Stimulated activated CD8-positive, alpha-beta memory T cell treated with anti-CD3 and anti-CD28 coated beads, Interleukin-7, amount 100 ng/mL, for 1 hour (primary cell): ENCODE data around the gene EIF5B.

Experiments
- DNase-seq, 2 donors: peaks; one replicate each; pipeline ENCODE4 v3.0.0-alpha.2; 2020; ENCODE audit warnings: low read depth in 2 of 2

The EIF5B gene

DNA sequence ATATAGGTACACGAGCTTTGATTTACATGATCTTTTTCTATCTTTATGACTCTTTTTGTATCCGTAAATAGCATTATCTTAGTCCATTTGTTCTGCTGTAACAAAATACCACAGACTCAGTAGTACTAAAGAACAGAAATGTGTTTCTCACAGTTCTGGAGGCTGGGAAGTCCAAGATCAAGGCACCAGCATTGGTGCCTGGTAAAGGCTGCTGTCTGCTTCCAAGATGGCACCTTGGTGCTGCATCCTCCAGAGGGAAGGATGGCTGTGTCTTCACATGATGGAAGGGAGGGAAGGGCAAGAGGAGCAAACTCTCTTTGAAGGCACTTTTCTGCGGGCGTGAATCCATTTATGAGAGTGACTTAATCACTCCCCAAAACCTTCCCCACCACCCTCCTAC is 36.0 kb downstream of the EIF5B start:
- no peak for DNase-seq

DNA sequence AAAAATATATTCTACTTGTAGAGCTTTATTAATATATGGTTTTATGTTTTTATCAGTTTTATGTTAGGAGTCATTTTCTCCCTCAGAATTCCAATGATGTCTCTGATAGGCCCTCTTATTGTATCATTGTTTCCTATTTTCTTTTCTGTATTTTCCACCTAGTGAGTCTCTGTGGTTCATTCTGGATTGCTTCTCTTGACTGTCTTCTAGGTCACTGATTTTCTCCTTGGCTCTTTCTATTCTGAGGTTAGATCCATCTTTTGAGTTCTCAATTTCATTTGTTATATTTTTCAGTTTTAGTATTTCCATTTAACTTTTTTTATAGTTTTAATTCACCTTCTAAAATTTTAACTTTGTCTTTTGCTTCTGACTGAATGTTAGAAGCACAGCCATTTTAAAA is 37.6 kb downstream of the EIF5B start:
- no peak for DNase-seq

DNA sequence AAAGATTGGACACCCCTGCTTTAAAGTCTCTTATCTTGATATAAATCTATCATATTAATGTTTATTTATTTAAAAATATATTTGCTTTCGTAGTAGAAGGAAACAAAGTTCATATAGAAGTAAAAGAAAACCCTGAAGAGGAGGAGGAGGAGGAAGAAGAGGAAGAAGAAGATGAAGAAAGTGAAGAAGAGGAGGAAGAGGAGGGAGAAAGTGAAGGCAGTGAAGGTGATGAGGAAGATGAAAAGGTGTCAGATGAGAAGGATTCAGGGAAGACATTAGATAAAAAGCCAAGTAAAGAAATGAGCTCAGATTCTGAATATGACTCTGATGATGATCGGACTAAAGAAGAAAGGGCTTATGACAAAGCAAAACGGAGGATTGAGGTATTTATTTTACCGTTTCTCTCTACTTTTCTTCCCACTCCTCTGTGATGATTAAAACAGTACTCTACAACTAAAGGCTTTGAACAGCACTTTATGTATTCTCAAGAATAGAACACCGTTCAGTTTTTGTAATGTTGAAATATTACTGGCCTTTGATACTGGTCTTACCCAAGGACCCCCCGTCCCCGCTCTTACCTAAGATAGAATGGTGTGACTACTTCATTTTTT is 39.2 kb downstream of the EIF5B start:
- DNase-seq: no peak

DNA sequence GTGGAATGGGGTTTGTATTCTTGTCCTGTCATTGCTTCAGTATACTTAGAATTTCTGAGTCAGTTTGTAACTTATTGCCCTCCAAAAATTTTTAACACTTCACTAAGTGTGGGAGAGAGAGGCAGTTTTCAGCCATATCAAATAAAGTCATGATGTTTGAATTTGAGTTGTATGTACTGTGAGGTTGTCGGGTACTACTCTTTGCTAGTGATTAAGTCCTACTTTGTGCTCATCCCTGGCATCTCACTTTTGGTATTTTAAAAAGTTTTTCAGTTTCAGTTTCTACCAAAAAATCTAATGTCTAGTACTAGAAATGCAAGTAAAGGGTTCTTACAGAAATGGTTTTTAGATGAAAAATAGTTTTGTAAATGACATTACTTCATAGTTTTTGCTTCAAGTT is 40.7 kb downstream of the EIF5B start:
- DNase-seq: no peak

DNA sequence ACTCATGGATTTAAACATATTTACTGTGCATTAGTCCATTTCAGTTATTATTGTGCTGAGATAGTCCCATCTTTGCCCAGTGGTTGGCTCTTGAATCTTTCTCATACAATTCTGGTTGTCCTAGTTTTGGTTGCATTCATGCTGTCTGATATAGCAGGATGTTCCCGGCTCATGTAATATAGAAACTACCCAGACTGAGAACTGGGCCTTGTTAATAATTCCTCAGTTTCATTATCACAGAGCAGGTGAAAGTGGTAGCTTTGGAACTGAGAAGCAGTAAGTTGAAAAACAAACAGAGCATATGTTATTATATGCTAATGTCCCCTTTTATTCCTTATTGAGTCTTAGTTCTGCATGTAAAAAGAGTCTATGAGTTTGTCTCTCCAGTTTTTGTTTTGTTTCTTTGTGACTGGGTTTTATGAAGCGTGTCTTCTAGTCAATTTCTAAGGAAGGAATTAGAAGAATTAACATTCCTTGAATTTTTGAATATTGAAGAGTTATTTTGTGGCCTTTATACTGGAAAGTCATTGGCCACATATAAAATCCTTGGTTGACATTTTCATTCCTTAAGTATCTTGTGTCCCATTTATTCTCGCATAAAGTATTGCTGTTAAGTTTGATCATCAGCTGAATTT is 43.3 kb downstream of the EIF5B start:
- DNase-seq: no peak

DNA sequence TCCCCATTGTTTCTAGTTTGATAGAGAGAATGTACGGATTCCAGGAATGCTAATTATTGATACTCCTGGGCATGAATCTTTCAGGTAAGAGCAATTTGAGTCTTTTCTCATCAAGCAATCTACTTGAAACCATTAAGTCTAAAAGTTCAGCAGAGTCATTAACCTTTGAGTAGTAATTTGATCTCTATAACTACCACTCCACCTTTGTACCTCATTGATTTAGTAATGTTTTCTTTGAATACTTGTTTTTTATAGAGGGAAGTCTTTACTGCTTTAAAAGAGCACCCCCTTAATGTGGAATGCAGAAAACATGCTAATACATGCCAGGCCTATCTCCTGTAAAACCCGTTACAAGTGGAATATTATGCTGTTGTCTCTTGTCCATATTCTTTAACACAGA is 45.0 kb downstream of the EIF5B start:
- no peak for DNase-seq

DNA sequence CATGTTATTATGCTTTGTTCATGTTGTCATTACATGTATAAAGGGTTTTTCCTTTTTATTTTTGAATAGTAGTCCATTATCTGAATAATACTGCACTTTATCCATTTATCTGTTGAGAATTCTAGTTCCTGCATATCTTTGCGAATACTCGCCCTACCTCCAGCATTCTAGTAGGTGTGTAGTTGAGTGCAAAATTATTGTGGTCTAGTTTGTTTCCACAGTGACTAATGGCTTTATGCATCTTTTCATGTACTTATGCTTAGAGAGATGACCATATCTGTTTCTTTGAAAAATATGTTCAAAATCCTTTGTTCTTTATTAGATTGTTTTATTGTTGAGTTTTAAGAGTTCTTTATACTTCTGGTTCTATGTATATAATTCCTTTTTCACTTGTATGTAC is 48.8 kb downstream of the EIF5B start:
- no peak for DNase-seq

DNA sequence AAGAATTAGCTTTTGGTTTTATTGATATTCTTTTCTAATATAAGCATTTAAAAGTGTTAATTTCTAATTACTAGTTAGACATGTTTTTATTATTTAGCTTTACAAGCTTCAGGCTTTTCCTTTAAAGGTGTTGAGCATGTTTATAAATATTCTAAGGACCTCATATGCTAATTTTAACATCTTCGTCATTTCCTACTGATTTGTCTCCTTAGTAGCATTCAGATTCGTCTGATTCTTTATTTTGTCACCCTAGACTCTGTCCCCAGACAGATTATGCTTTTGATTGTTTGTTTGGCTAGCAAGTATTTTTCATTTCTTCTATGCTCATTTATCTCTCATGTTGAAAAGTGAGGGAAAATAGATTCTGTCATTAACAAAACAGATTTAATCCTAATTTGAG is 51.7 kb downstream of the EIF5B start:
- DNase-seq: no peak

DNA sequence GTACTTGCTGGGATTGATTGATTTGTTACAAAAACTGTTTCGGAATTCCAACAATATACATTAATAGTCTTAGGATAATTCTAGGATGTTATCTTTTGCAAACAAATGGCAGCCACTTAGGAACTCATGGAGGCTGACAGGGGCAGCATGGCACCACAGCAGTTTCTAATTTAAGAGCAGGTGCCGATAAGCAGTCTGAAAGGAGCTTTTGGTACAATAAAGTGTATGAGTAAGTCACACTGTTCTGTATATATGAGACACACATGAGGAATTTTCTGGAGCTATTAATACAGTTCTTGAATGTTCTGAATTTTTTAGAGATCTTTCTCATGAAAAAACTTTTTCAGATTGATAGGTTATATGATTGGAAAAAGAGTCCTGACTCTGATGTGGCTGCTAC is 52.2 kb downstream of the EIF5B start:
- DNase-seq: no peak

DNA sequence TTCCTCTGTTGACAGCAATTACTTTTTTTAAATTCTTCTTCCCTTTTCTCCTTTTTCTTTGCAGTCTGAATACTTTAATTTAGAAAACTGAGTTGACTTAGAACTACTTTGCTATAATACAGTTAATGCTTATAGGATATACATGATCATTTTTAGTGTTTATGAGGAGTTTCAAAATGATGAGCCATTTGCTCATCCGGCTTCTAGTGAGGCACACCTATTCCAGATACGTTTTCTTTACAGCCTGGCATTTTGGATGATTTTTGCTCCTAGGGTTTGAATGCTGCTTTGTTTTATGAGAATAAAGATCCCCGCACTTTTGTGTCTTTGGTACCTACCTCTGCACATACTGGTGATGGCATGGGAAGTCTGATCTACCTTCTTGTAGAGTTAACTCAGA is 52.8 kb downstream of the EIF5B start:
- no peak for DNase-seq

DNA sequence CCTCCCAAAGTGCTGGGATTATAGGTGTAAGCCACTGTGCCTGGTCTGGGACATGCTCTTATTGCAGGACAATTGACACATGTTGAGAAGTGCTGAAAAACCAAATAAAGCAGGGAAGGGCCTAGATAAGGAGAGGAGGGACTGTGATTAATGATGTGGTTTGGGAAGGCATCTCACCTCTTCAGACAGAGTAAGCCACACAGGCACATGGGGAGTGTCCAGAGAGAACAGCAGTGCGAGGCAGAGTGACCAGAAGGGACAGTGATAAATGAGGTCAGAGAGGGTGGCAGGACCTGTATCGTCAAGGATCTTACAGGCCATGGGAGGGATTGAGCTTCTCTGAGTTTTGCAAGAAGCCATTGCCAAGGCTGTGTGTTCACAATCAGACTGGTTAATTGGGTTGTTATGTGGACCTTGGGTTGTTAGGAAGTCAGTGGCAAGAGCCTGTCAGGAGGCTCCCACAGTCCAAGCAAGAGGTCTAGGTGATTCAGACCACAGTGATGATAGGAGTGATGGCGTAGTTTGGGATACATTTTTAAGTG is 58.5 kb downstream of the EIF5B start:
- DNase-seq: no peak

DNA sequence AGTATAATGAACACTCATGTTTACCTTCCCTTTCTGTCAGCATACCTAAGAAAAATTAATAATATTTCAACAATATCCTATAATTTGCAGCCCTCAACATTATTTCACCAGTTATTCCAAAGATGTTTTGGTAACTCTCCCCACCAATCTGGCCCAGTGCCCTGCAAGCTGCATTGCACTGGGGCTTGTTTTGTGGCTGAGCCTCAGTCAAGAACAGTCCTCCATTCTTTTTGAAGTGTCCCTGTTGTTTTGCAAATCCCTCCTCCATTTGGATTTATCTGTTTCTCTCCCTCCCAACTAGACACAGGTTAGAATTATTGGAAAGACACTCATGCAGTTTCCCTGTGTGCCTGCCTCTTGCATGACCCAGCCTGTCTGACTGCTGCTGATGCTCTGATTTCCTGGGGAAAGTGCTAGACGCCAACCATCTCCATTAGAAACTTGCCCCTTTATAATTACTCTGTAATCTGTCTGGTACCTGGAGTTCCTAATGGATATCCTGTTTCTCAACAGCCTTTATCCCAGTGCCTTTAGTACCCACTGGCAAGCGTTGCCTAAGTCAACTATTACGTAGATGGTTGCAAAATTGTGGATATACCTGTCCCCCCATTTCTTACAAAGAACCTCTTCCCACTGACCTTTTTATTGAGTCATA is 60.2 kb downstream of the EIF5B start:
- DNase-seq: no peak

DNA sequence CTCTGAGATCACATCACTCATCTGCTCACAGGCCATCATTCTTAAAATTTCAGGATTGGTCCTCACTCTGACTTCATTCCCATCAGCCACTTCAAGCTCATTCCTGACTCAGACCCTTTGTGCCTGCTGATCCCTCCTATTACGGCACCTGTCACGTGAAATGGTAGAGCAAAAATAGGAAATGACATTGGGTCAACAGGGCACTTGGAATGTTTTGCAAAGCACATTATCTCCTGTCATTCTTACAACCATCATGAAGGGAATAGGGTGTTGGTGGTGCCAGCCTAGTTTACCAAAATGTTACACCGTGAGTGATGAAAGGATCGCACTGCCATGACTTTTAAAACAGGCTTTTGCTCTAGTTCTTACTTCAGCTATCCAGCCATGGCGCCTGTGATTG is 61.1 kb downstream of the EIF5B start:
- DNase-seq: no peak

DNA sequence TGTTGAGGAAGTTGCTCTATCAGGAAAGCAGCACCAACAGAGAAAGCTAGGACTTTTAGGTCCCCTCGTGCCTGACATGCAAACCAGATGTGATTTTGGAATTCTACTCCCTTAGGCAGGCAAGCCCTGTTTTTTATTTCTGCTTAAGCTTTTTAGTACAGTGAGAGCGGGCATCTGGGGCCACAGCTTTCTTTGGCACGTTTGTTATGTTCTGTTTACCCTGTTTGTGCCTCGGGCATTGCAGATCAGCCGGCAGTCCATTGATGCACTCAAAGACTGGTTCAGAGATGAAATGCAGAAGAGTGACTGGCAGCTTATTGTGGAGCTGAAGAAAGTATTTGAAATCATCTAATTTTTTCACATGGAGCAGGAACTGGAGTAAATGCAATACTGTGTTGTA is 61.9 kb downstream of the EIF5B start:
- DNase-seq: no peak

DNA sequence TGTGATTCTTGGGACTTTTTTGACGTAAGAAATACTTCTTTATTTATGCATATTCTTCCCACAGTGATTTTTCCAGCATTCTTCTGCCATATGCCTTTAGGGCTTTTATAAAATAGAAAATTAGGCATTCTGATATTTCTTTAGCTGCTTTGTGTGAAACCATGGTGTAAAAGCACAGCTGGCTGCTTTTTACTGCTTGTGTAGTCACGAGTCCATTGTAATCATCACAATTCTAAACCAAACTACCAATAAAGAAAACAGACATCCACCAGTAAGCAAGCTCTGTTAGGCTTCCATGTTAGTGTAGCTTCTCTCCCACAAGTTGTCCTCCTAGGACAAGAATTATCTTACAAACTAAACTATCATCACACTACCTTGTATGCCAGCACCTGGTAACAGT is 62.6 kb downstream of the EIF5B start:
- DNase-seq: no peak

DNA sequence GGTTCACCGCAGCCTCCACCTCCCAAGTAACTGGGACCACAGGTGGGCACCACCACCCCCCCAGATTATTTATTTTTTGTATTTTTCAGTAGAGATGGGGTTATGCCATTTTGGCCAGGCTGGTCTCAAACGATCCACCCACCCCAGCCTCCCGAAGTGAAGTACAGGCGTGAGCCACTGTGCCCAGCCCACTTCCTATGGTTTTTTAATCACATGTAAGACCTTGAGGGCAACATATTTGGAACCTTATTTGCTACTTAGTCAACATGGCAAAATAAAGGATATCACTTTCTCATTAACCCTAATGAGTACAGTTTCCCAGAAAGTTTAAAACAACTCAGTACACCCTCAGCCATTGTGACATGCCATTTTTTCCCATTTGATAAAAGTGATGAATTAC is 64.7 kb downstream of the EIF5B start:
- DNase-seq: no peak

DNA sequence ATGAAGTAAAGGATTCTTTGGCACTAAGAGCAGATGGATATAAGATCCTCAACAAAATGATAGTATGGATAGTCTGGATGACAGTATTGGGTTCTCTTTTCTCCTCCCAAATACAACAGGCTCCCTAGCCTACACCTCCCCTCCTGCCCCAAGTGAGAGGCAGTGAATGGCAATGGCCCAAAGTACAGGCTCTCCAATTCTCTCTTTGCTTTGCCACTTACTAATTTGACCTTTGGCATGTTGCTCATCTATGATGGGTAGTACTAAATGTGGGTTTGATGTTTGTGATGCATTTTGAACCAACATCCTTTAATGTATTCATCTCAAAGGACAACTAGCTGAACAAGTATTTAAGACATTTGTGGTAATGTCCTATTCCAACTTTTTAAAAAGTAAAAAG is 65.9 kb downstream of the EIF5B start:
- no peak for DNase-seq

DNA sequence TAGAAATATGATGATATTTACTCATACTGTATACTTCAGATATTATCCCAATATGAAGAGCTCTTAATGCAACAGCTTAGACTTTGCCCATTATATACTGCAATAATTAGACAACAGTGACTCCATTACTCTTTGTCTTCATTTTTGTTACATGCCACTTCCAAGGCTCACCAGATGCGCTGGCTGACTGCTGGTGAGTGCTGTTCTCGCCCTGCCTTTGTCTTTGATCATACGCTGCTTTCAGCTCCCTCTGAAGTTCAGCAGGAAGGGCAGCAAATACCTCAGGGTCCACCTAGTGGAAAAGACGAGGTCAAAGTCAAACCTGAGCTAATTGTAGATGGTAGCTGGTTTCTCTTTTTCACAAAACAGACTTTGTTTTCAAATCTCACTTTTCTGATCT is 66.3 kb downstream of the EIF5B start:
- DNase-seq: no peak

DNA sequence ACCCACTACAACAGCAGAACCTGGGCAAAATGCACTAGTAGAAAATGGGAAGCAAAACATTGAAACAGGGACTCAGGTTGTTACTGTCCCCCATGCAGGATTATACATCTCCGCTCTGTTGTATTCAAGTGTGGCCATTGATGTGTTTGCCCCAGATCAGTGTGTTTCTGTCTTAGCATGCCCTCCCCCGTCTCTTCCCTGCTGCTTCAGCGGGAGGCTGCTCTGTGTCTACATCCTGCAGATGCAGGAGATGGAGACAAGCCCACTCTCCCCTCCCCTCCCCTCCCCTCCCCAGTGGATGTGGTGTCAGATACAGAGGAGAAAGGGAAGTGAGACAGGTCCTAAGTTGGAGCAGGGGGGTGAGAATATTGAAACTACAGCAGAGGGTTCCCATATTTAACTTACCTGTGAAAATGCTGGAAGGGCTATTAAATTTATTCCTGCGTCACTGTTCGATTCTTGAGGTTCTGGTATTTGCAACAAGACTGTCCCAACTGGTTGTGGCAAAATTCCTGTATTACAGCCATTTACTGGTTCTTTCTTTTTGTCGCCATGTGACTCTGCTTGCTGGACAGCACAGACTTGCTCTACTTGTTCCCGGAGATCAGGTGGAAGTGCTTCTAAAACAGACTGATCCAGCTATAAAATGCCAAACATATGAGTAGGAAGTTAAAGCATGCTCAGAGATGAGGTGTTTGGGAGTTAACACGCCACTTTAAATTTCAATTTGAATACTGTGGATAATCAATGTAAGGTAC is 67.0 kb downstream of the EIF5B start:
- no peak for DNase-seq

DNA sequence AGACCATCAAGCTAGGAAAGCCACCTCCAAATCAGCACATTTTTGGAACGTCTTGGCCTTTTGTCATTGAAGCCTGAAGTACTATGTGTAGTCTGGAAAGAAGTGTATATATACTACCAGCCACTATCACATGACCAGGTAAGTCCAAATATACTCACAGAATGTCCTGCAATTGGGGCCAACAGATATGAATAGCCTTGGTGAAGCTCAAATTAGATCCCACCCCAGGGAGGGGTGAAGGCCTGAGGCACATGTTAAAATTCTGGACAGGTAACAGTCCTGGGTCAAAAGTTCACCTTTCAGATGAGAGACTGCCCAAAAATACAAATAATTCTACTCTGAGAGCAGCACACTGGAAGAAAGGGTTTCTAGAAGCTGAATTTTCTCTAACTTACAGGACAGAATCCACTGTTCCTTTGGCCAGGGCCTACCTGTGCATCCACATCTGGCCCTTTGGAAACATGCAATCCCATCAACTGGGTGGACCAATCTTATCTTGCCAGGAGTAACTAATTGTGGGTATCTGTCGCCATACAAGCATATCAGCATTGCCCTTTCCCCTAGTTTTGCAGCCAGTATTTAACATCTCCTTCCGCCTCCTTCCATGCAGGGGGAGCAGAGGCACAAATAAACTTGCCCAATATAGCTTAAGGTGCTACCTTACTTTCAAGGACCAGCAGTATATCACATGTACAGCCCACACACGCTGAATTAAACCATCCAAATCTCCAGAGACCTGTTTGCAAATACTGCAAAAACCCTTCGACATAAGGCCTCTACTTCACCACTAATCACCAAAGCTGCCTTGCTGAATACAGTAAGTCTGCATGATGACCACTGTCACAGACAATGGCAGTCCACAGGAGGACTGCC is 67.8 kb downstream of the EIF5B start:
- no peak for DNase-seq

DNA sequence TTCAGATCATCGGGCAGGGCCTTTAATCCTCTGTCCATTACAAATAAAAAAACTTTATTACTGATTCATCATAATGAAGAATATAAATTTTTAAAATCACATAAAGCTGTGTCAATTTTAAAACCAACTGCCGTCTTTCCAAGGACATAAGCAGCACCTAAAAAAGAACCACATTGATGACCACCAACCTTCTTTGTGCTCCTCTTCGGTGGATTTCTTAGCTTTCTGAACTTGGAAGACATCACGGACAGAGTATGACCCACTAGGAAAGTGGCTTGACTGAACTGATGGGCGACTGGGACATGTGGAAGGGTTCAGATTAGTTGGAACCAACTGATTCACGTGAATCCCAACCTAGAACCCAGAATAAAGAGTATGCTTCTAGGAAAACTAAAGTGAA is 68.9 kb downstream of the EIF5B start:
- no peak for DNase-seq

DNA sequence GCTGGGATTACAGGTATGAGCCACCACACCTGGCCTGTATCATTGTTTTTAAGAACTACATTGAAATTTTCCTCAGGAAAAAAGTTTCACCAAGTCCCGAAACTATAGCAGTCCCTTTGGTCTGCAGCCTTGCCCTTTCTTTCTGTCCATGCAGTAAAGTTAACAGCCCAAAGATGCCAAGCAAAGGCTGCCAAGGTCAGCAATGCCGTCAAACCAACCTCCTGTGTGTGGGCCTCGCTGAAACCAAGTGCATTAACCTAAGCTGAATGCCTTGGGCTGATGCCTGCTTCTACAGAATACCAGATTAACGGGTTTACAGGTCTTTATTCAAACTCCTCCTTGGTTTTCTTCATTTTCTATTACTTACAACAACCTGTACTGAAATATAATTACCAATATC is 73.1 kb downstream of the EIF5B start:
- DNase-seq: no peak
